H1 (cell line): Measurements from ENCODE around the gene XKR7.

Experiments
- CBX5 ChIP-seq: fragments of 300-800, 300-1000 bp; sonication (generic); IDR thresholded peaks from 2 replicates; pipeline ENCODE4 v1.7.1; 2016; ENCODE audit warnings: antibody characterized with exemption, low read length, low read depth
- CHD1 ChIP-seq: IDR thresholded peaks from 2 replicates; pipeline ENCODE4 v1.6.1; 2012; ENCODE audit warnings: low read depth, low read length, improper control_type of control experiment
- CHD2 ChIP-seq: IDR thresholded peaks from 2 replicates; pipeline ENCODE4 v1.6.1; 2012; ENCODE audit warnings: low read length, improper control_type of control experiment
- EP300 ChIP-seq, 2 experiments: IDR thresholded peaks; 1 replicate in 1 of 2; 2 replicates in 1 of 2; pipeline ENCODE4 v1.6.1; 2011 to 2012; ENCODE audit warnings: low read depth in 2 of 2, low read length in 2 of 2, mild to moderate bottlenecking in 2 of 2, borderline replicate concordance in 1 of 2, inconsistent platforms in 1 of 2, moderate library complexity in 1 of 2
- EZH2 ChIP-seq: fragments of 200-600 bp; sonication (generic); IDR thresholded peaks from 2 replicates; pipeline ENCODE4 v1.7.1; 2012; ENCODE audit warnings: low read depth, mild to moderate bottlenecking, moderate library complexity, low read length, inconsistent platforms; ENCODE audit not compliant: severe bottlenecking
- NRF1 ChIP-seq: IDR thresholded peaks from 2 replicates; pipeline ENCODE4 v1.6.1; 2011; ENCODE audit warnings: mild to moderate bottlenecking, low read depth, low read length, improper control_type of control experiment
- PHF8 ChIP-seq: fragments of 200-600 bp; sonication (generic); conservative IDR thresholded peaks from 2 replicates; pipeline ENCODE4 v1.7.1; 2012; ENCODE audit warnings: low read depth, mild to moderate bottlenecking, inconsistent platforms, low read length, moderate library complexity
- POLR2A ChIP-seq, 2 experiments: IDR thresholded peaks; 1 replicate in 1 of 2; 2 replicates in 1 of 2; pipeline ENCODE4 v1.6.1; 2011; ENCODE audit warnings: low read depth in 2 of 2, low read length in 2 of 2, mild to moderate bottlenecking in 2 of 2; ENCODE audit errors: control extremely low read depth in 1 of 2
- POLR2AphosphoS5 ChIP-seq: IDR thresholded peaks from 2 replicates; pipeline ENCODE4 v1.6.1; 2011; ENCODE audit warnings: low read depth, low read length
- RFX5 ChIP-seq: IDR thresholded peaks from 2 replicates; pipeline ENCODE4 v1.6.1; 2011; ENCODE audit warnings: low read depth, low read length, improper control_type of control experiment, borderline replicate concordance
- TF ChIP-seq, protein P1 (sequence below): IDR thresholded peaks from 2 replicates; pipeline ENCODE4 v1.6.1; 2012; ENCODE audit warnings: low read length, inconsistent platforms
- TF ChIP-seq, protein P2 (sequence below): IDR thresholded peaks from 2 replicates; pipeline ENCODE4 v1.6.1; 2011; ENCODE audit warnings: low read depth, mild to moderate bottlenecking, low read length; ENCODE audit not compliant: insufficient read depth
- TF ChIP-seq, protein P3 (sequence below), 3 experiments: IDR thresholded peaks; 1 replicate in 2 of 3; 2 replicates in 1 of 3; pipeline versions ENCODE4 v1.5.1 to v1.6.1; 2011; ENCODE audit warnings: low read length in 3 of 3, mild to moderate bottlenecking in 3 of 3, inconsistent platforms in 2 of 3, low read depth in 1 of 3, moderate library complexity in 1 of 3; ENCODE audit not compliant: insufficient read depth in 1 of 3; ENCODE audit errors: control extremely low read depth in 1 of 3

DNA sequence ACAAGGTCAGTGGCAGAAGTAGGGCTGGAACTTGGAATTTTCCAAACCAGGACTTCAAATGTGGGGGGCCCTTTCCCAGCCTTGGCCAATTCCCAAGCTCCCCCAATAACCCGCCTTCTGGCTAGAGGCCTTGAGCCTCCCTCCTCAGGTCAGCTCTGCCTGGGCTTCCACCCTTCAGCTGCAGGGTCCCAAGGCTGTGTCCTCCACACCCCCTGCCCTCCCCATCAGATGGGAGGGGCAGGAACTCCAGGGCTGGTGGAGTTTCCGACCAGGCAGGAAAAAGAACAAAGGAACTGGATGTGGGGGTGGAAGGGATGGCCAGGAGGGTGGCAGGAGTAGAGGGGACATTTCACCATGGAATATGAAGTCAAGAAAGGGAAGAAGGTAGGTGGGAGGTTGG lies 42.1 kb downstream of the XKR7 start, which contains the start of gene CCM2L:
- TF ChIP-seq CHD2, result no peak
- no peak for TF ChIP-seq RFX5
- no peak for TF ChIP-seq POLR2AphosphoS5
- no peak for TF ChIP-seq PHF8
- no peak for TF ChIP-seq POLR2A (IDR thresholded peaks at IDR 0.05; ENCODE audit: control extremely low read depth in 1 of 2, low read depth in 2 of 2, low read length in 2 of 2)
- TF ChIP-seq, protein P1, sequence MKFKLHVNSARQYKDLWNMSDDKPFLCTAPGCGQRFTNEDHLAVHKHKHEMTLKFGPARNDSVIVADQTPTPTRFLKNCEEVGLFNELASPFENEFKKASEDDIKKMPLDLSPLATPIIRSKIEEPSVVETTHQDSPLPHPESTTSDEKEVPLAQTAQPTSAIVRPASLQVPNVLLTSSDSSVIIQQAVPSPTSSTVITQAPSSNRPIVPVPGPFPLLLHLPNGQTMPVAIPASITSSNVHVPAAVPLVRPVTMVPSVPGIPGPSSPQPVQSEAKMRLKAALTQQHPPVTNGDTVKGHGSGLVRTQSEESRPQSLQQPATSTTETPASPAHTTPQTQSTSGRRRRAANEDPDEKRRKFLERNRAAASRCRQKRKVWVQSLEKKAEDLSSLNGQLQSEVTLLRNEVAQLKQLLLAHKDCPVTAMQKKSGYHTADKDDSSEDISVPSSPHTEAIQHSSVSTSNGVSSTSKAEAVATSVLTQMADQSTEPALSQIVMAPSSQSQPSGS, result no peak
- no peak for TF ChIP-seq EP300 (IDR thresholded peaks at IDR 0.05; ENCODE audit: borderline replicate concordance in 1 of 2, low read depth in 2 of 2, low read length in 2 of 2)
- TF ChIP-seq CBX5, result no peak
- TF ChIP-seq, protein P2, sequence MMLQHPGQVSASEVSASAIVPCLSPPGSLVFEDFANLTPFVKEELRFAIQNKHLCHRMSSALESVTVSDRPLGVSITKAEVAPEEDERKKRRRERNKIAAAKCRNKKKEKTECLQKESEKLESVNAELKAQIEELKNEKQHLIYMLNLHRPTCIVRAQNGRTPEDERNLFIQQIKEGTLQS, result no peak
- no peak for TF ChIP-seq CHD1
- TF ChIP-seq, protein P3, sequence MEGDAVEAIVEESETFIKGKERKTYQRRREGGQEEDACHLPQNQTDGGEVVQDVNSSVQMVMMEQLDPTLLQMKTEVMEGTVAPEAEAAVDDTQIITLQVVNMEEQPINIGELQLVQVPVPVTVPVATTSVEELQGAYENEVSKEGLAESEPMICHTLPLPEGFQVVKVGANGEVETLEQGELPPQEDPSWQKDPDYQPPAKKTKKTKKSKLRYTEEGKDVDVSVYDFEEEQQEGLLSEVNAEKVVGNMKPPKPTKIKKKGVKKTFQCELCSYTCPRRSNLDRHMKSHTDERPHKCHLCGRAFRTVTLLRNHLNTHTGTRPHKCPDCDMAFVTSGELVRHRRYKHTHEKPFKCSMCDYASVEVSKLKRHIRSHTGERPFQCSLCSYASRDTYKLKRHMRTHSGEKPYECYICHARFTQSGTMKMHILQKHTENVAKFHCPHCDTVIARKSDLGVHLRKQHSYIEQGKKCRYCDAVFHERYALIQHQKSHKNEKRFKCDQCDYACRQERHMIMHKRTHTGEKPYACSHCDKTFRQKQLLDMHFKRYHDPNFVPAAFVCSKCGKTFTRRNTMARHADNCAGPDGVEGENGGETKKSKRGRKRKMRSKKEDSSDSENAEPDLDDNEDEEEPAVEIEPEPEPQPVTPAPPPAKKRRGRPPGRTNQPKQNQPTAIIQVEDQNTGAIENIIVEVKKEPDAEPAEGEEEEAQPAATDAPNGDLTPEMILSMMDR (IDR thresholded peaks at IDR 0.05; ENCODE audit: control extremely low read depth in 1 of 3, insufficient read depth in 1 of 3, low read depth in 1 of 3, low read length in 3 of 3), result no peak
- no peak for TF ChIP-seq NRF1
- TF ChIP-seq EZH2, result no peak
